Ammon's horn (tissue), 1 donor: ENCODE data around the gene CPSF4.
"Not testable (repeated sequence)": the region's sequence is repeated elsewhere in the genome, so short reads cannot be mapped to it uniquely, and the experiment has no call there.

Experiments
- DNase-seq: peaks from one replicate; pipeline ENCODE4 v3.0.0-alpha.2; 2016; ENCODE audit warnings: low spot score

The CPSF4 gene

GRCh38 chr7:99490878-99491277, 52.1 kb downstream of the CPSF4 start:
- no peak for DNase-seq

DNA sequence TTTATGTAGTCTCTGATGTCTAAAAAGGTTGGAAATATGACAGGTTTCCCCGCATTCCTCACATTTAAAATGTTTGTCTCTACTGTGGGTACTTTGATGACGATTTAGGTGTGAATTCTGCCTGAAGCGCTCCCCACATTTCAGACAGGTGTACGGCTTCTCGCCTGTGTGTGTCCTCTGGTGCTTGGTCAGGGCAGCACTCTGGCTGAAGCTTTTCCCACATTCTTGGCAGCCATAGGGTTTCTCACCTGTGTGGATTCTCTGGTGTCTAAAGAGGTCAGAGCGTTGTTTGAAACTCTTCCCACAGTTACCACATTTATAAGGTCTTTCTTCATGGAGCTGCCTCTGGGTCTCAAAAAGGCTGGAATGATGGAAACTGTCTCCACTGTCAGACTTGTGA, 55.1 kb downstream of the CPSF4 start:
- DNase-seq = no peak

- DNase-seq = no peak
These were observed 59.2 kb downstream of the CPSF4 start for GRCh38 chr7:99497766-99498545.

DNA sequence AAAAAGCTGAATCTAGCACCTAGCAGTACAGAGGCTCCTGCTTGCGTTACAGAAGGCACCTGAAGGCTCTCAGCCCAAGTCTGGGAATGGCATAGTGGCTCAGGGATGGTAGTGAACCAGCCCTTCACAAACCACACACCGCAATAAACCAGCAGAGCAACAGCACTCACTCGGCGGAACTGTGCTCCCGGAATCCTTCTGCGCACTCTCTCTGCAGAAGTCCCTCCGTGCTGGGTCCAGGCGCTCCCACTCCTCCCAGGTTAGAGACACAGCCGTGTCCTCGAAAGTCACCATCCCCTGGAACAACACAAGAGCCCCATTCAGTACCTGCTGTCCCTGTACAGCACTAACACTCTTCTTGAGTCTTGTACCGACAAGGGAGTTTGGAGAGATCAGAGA, 59.8 kb downstream of the CPSF4 start:
- DNase-seq = no peak

DNA sequence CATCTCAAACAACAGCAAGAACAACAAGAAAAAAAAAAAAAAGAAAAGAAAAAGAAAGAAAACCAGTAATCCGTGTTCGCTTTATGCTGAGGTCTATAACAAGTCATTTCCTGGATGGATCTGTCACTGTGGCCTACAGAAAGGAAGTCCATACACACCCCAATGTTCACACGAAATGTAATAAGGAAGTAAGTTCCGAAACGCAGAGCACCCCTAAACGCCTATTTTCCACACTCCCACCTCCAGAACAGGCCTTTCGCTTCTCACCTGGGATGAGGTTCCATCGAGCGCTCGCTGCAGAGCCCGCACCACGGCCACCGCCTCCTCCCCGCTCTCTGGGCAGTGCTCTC, 60.6 kb downstream of the CPSF4 start:
- no peak for DNase-seq

DNA sequence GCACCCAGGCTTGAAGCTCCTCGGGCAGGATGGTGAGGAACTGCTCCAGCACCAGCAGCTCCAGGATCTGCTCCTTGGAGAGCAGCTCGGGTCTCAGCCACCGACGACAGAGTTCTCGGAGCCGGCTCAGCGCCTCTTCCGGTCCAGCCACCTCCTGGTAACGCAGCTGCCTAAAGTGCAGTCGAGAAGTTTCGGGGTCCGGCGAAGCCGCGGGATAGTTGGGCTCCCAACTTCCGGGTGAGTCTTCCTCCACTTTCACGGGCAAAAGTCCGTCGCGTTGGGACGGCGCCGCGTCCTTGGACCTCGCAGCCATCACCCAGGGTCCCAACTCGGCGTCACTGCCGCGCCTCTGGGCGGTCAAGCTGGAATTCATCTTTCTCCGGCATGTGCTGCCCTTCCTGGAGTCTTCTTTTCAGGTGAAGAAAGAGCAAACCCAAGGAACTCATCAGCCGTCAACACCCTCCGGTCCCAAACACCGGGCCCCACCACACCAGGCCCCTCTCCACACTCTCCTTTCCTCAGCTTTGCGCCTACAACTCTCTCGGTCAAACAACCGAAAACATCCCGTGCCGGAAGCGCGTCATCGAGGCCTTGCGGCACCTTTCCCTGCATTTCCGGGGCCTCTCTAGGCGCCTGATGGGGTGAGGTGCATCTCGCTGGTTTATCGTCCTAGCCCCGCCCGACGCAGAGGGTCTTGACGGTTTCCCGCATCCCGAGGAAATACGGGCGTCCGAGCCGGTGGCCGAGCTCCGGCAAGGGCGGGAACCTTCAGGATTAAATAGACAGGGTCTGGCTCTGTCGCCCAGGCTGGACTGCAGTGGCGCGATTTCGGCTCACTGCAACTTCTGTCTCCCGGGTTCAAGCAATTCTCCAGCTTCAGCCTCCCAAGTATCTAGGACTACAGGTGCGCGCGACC, 61.2 kb downstream of the CPSF4 start, which contains the start of gene ZNF394:
Gene ZNF394, minus strand, starts transcription at position 561 of the 916 bp plus-strand sequence. Its CDS starts 188 bp downstream, at position 373.
- DNase-seq = peak; percentile 96

GRCh38 chr7:99500637-99501009, 61.9 kb downstream of the CPSF4 start:
- no peak for DNase-seq

- DNase-seq = not testable (repeated sequence)
These were observed 62.5 kb downstream of the CPSF4 start for GRCh38 chr7:99501236-99501635.

GRCh38 chr7:99504281-99504602, 65.5 kb downstream of the CPSF4 start:
- peak; percentile 98 for DNase-seq

GRCh38 chr7:99504603-99505323, 66.0 kb downstream of the CPSF4 start, which contains the start of gene ZKSCAN5:
TSS of gene ZKSCAN5 (plus strand) at chr7:99504662. CDS start at chr7:99506045, 1,383 bp downstream.
- peak; percentile 97 for DNase-seq

- no peak for DNase-seq
These were observed 66.5 kb downstream of the CPSF4 start for GRCh38 chr7:99505324-99505662.
